Gastrocnemius medialis (tissue), 4 donors: ENCODE measurements around the gene SEMA7A. TPM values are rescaled to one million over a fixed set of nuclear protein-coding genes. Genes with fewer than 3 reads are reported as not detected.

Experiments
- ATAC-seq, 2 donors: fragments of 150-250 bp; one replicate each; pipeline ENCODE4 v1.9.1; 2016
- DNase-seq, 2 donors: peaks; one replicate each; pipeline ENCODE4 v3.0.0-alpha.2; 2019
- H3K27ac ChIP-seq, 4 donors: fragments of 200-600 bp; sonication (generic); 1 replicate in 1 of 4; 2 replicates in 3 of 4; pipeline ENCODE4 v1.5.1; 2016 to 2018; ENCODE audit warnings: mild to moderate bottlenecking in 2 of 4, moderate library complexity in 1 of 4
- H3K27me3 ChIP-seq, 3 donors: fragments of 200-600 bp; sonication (generic) in 2 of 3; 1 replicate in 1 of 3; 2 replicates in 2 of 3; pipeline versions ENCODE4 v1.5.1 to v1.6.0; 2016 to 2019; ENCODE audit warnings: mild to moderate bottlenecking in 1 of 3, moderate library complexity in 1 of 3
- H3K36me3 ChIP-seq, 2 donors: fragments of 200-600 bp; sonication (generic) in 1 of 2; one replicate each; pipeline ENCODE4 v1.5.1; 2017 to 2018
- H3K4me1 ChIP-seq, 2 donors: fragments of 200-600 bp; sonication (generic) in 1 of 2; one replicate each; pipeline ENCODE4 v1.5.1; 2016 to 2017; ENCODE audit warnings: mild to moderate bottlenecking in 2 of 2
- H3K4me3 ChIP-seq, 4 donors: fragments of 200-600 bp; sonication (generic) in 3 of 4; 1 replicate in 1 of 4; 2 replicates in 3 of 4; pipeline ENCODE4 v1.5.1; 2016 to 2019; ENCODE audit warnings: mild to moderate bottlenecking in 2 of 4
- H3K9me3 ChIP-seq, 3 donors: fragments of 200-600 bp; sonication (generic) in 2 of 3; 1 replicate in 1 of 3; 2 replicates in 2 of 3; pipeline ENCODE4 v1.5.1; 2016 to 2019
- POLR2A ChIP-seq, 2 donors: fragments of 450-650 bp; IDR thresholded peaks; one replicate each; pipeline ENCODE4 v1.6.1; 2017; ENCODE audit warnings: antibody characterized with exemption in 2 of 2, mild to moderate bottlenecking in 2 of 2, moderate library complexity in 2 of 2
- in situ Hi-C, 4 donors: fragments of 200-750 bp; cut with MboI; loops; one replicate each; pipeline versions ENCODE4 v1.15.0 to v1.8.0; 2017; ENCODE audit warnings: low sequenced_read_pairs in 4 of 4
- intact Hi-C: fragments of 100-400 bp; cut with DNase I; formaldehyde crosslinking; loops from one replicate; pipeline ENCODE4 v1.15.1; 2023; ENCODE audit warnings: low total_unique reads
- total RNA-seq, 4 donors: library from RNA; depleted of rRNA; stranded (reverse); fragments of >200 nt; gene quantifications; one replicate each; pipeline versions ENCODE4 v1.1.0 to v1.2.3, GENCODE V29; 2016
- TF ChIP-seq, protein P1 (sequence below), 5 experiments: fragments of 450-650 bp in 3 of 5; fragments of 200-600 bp in 2 of 5; sonication (generic) in 2 of 5; IDR thresholded peaks in 4 of 5; conservative IDR thresholded peaks in 1 of 5; 1 replicate in 4 of 5; 2 replicates in 1 of 5; pipeline ENCODE4 v1.5.1; 2016 to 2019; ENCODE audit warnings: antibody characterized with exemption in 5 of 5, mild to moderate bottlenecking in 3 of 5, moderate library complexity in 3 of 5

Gene SEMA7A
- total RNA-seq, 4 donors from 2014 or later: 0.51 to 2.7 (median 2.4) TPM

DNA sequence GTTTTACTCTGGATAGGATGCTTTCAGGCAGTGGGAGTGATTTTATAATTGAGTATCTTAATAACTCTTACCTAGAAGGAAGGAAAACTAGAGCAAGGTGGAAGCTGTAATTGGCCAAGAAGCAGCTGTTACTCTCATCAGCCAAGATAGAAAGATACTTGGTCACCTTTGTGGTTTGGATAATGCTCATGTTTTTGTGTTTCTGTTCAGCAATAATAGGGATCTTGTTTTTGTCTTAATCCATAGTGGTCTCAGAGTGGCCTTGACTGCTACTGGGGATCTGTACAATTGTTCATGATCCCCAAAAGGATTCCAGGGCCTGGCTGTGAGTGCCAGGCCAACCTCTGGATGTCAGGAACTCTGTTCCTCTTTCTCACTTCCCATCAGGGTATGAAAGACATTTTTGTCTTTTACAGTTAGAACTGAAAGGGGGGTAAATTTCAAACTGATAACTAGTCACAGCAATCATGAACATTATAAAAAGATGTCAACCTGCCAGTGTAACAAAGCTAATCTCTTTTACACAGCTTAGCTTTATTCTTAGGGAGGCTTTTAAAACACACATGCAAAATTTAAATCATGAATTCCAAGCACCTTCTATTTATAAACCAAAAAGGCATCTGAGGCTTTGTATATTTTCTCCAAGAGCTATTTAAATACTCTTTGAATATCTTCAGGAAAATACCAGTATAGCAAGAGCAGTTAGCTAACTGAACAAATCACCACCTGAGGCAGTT lies 21.2 kb upstream of the SEMA7A start:
- intact Hi-C loops (no loop called here), in situ Hi-C loops (loop anchor here in 2 of 4 donors (10.0 to 25.0 kb wide), 3 partner anchors 80 to 468 kb away; partner anchors contain the start of genes CLK3 (in 1 of the 2), PML (in 1 of the 2) and STOML1 (in 1 of the 2))
- DNase-seq (no peak), ATAC-seq (no peak)
- peaks cover 1 to 2% of the 10 kb centered on the region in 2 donors for H3K4me1 ChIP-seq
- H3K27ac ChIP-seq: peak overlapping the region in 1 of 4 donors; percentile 23
- H3K4me3 ChIP-seq: no peak overlapping the region
- H3K36me3 ChIP-seq: peaks cover 0 to 67% of the 10 kb centered on the region in 2 donors
- H3K27me3 ChIP-seq: no peaks in the 10 kb centered on the region
- H3K9me3 ChIP-seq: no peaks in the 10 kb centered on the region
- TF ChIP-seq POLR2A (IDR thresholded peaks at IDR 0.05): no peak
- TF ChIP-seq, protein P1, sequence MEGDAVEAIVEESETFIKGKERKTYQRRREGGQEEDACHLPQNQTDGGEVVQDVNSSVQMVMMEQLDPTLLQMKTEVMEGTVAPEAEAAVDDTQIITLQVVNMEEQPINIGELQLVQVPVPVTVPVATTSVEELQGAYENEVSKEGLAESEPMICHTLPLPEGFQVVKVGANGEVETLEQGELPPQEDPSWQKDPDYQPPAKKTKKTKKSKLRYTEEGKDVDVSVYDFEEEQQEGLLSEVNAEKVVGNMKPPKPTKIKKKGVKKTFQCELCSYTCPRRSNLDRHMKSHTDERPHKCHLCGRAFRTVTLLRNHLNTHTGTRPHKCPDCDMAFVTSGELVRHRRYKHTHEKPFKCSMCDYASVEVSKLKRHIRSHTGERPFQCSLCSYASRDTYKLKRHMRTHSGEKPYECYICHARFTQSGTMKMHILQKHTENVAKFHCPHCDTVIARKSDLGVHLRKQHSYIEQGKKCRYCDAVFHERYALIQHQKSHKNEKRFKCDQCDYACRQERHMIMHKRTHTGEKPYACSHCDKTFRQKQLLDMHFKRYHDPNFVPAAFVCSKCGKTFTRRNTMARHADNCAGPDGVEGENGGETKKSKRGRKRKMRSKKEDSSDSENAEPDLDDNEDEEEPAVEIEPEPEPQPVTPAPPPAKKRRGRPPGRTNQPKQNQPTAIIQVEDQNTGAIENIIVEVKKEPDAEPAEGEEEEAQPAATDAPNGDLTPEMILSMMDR (IDR thresholded peaks at IDR 0.05 in 4 of 5, conservative IDR thresholded peaks at IDR 0.05 in 1 of 5): no peak

- no peak for TF ChIP-seq POLR2A (IDR thresholded peaks at IDR 0.05)
- TF ChIP-seq, protein P1 (IDR thresholded peaks at IDR 0.05 in 4 of 5, conservative IDR thresholded peaks at IDR 0.05 in 1 of 5): no peak
- Histone ChIP-seq H3K4me3 (no peak overlapping the region), H3K36me3 (peaks cover 0 to 75% of the 10 kb centered on the region in 2 donors), H3K4me1 (no peaks in the 10 kb centered on the region), H3K27me3 (no peaks in the 10 kb centered on the region), H3K27ac (peak overlapping the region in 3 of 4 donors; percentile 13 to 23 (median 13)), H3K9me3 (no peaks in the 10 kb centered on the region)
- in situ Hi-C loops (loop anchor here in 2 of 4 donors (10.0 to 25.0 kb wide), 3 partner anchors 81 to 467 kb away; partner anchors contain the start of genes CLK3 (in 1 of the 2), PML (in 1 of the 2) and STOML1 (in 1 of the 2)), intact Hi-C loops (no loop called here)
- DNase-seq (no peak), ATAC-seq (no peak)
These were observed 20.4 kb upstream of the SEMA7A start for GRCh38 chr15:74453925-74454763.

GRCh38 chr15:74451861-74452835 lies 18.4 kb upstream of the SEMA7A start:
- intact Hi-C loops (no loop called here), in situ Hi-C loops (loop anchor here in 2 of 4 donors (10.0 to 25.0 kb wide), 3 partner anchors 83 to 465 kb away; partner anchors contain the start of genes CLK3 (in 1 of the 2), PML (in 1 of the 2) and STOML1 (in 1 of the 2))
- TF ChIP-seq, protein P1 (IDR thresholded peaks at IDR 0.05 in 4 of 5, conservative IDR thresholded peaks at IDR 0.05 in 1 of 5): no peak
- no peak for TF ChIP-seq POLR2A (IDR thresholded peaks at IDR 0.05)
- Histone ChIP-seq H3K4me3 (no peak overlapping the region), H3K27me3 (no peaks in the 10 kb centered on the region), H3K4me1 (no peaks in the 10 kb centered on the region), H3K9me3 (no peaks in the 10 kb centered on the region), H3K36me3 (peaks cover 0 to 86% of the 10 kb centered on the region in 2 donors), H3K27ac (no peak overlapping the region)
- no peak for DNase-seq
- ATAC-seq: no peak

DNA sequence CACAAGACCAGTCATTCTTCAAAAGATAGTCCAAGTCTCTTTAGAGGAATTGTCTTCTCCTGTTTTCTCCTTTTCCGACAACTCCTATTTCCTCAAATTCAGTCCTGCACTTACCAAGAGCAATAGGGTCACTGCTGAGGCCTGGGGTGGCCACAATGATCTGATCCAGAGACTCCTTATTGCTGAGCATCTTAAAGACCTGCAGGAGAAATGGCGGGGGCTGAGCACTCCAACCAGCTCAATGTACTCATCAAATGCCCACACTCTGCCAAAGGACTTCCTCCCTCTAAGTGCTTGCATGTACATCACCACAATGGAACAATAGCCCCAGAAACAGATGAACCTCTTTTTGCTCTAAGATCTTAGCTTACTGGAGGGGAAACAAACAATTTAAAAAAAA lies 17.6 kb upstream of the SEMA7A start:
- in situ Hi-C loops (loop anchor here in 2 of 4 donors (10.0 to 25.0 kb wide), 3 partner anchors 83 to 464 kb away; partner anchors contain the start of genes CLK3 (in 1 of the 2), PML (in 1 of the 2) and STOML1 (in 1 of the 2)), intact Hi-C loops (no loop called here)
- H3K4me3 ChIP-seq: no peak overlapping the region
- no peaks in the 10 kb centered on the region for H3K4me1 ChIP-seq
- ATAC-seq: no peak
- H3K36me3 ChIP-seq: peaks cover 0 to 94% of the 10 kb centered on the region in 2 donors
- H3K27ac ChIP-seq: no peak overlapping the region
- H3K9me3 ChIP-seq: no peaks in the 10 kb centered on the region
- TF ChIP-seq POLR2A (IDR thresholded peaks at IDR 0.05): no peak
- TF ChIP-seq, protein P1 (IDR thresholded peaks at IDR 0.05 in 4 of 5, conservative IDR thresholded peaks at IDR 0.05 in 1 of 5): no peak
- no peaks in the 10 kb centered on the region for H3K27me3 ChIP-seq
- DNase-seq: no peak
